ENCODE measurements around the gene FIS1.

Gene FIS1

DNA sequence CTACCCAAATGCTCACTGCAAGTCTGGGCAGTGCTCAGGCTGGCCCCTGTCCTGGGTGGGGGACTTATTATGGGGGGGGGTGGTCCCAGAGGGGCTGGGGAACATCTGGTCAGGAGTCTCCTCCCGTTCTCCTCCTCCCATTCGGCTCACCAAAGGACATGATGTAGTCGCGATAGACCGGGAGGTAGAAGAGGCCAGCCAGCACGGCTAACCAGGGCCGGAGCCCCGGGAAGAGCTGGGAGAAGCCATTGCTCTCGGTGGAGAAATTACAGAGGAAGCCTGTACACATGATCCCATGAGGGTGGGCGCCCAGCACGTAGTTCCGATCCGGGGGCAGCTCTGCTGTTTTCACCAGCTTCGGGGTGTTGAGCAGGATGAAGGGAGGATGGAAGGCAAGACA is 46.4 kb downstream of the FIS1 start:
- no peak for DNase-seq (ENCODE audit: low read depth)
- TF ChIP-seq, protein P1, sequence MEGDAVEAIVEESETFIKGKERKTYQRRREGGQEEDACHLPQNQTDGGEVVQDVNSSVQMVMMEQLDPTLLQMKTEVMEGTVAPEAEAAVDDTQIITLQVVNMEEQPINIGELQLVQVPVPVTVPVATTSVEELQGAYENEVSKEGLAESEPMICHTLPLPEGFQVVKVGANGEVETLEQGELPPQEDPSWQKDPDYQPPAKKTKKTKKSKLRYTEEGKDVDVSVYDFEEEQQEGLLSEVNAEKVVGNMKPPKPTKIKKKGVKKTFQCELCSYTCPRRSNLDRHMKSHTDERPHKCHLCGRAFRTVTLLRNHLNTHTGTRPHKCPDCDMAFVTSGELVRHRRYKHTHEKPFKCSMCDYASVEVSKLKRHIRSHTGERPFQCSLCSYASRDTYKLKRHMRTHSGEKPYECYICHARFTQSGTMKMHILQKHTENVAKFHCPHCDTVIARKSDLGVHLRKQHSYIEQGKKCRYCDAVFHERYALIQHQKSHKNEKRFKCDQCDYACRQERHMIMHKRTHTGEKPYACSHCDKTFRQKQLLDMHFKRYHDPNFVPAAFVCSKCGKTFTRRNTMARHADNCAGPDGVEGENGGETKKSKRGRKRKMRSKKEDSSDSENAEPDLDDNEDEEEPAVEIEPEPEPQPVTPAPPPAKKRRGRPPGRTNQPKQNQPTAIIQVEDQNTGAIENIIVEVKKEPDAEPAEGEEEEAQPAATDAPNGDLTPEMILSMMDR (IDR thresholded peaks at IDR 0.05; ENCODE audit: low read depth, low read length, missing control alignments) = no peak
- in situ Hi-C loops (cut with HindIII; ENCODE audit: low sequenced_read_pairs) = no loop called here
- no peak overlapping the region for H3K4me3 ChIP-seq (ENCODE audit: low read depth, low read length)

DNA sequence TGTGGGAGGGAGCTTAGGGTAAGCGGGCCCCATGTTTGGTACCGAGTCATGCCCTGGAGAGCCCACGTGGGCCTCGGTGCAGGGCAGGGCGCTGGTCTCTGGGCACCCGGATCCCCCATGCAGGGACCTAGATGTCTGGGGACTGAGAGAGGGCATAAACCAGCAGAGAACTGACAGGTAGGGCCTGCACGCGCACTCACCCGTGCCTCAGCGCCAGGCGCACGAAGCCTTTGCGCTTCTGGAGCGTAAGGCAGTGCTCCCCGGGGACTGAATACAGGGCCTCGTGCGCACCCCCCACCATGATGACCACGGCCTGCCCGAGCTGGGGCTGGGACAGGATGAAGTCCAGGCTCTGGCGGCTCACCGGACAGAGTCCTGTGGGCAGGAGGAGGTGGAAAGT is 46.9 kb downstream of the FIS1 start:
- H3K4me3 ChIP-seq (ENCODE audit: low read depth, low read length) = no peak overlapping the region
- in situ Hi-C loops (cut with HindIII; ENCODE audit: low sequenced_read_pairs) = no loop called here
- DNase-seq (ENCODE audit: low read depth) = no peak
- TF ChIP-seq, protein P1 (IDR thresholded peaks at IDR 0.05; ENCODE audit: low read depth, low read length, missing control alignments) = no peak

DNA sequence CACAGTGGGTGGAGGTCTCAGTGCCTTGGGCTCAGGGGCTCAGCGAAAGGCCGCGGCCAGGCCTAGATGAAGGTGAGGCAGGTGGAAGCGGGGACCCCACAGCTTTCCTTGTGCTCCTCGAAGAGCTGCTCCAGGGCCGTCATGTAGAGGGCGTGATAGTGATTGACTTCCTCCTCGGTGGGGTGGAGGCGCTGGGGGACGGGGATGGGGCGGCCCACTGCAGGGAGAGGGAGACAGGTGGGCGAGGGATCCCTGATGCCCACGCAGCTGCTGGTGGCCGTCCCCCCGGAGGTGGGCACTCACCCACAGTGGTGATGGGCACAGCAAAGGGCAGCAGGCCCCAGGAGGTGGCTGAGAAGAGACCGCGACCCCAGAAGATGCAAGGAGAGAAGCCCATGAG is 49.0 kb downstream of the FIS1 start:
- no peak for DNase-seq (ENCODE audit: low read depth)
- TF ChIP-seq, protein P1 (IDR thresholded peaks at IDR 0.05; ENCODE audit: low read depth, low read length, missing control alignments) = no peak
- in situ Hi-C loops (cut with HindIII; ENCODE audit: low sequenced_read_pairs) = no loop called here
- H3K4me3 ChIP-seq (ENCODE audit: low read depth, low read length) = no peak overlapping the region

All from astrocyte of the cerebellum (primary cell).